Measurements from ENCODE around the gene ABI1.
A peak's percentile ranks its signal among the peaks of the same experiment; 100 is the strongest.
"Not testable (repeated sequence)": the region's sequence is repeated elsewhere in the genome, so short reads cannot be mapped to it uniquely, and the experiment has no call there.

The ABI1 gene

DNA sequence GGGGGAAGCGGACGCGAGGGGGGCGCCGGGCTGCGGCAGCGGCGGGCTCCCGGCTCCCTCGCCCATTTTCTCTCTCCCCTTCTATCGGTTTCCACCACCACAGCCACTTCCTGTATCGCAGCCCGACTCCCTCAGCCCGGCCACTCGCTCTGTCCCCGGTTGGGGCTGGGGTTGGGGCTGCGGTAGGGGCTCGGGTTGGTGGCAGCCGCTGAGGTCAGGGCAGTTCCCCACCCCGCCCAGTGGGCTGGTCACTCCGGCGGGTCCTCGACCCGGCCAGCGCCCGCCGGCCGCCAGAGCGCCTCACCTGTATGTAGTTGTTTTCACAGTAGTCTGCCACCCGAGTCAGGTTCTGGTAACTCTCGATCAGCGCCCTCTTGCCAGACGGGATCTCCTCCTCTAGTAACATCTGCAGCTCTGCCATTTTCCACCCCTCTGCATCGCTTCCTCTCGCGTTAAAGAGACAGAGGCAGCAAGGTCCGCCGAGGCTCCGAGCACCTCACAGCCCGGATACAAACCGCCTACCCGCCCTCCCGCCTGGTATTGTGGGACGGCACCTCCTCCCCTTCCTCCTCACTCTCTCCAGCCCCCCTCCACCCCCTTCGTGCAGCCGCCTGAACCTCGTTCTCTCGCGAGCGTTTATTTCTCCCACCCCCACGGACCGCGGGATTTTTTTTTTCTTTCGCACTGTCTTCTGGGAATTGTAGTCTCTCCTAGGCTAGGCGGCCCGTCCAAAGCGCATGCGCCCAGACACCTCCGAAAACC, at the start of gene ABI1:
Gene ABI1 (minus strand): TSS at position 516 of the 762 bp plus-strand sequence. CDS start 95 bp downstream, at position 421.
- peaks cover 20% of the 10 kb centered on the region for H3K4me1 ChIP-seq (ENCODE audit: insufficient read depth, low read length)
- H3K9ac ChIP-seq (ENCODE audit: low read length): peak within 1 kb of the TSS; percentile 92
- H3K4me3 ChIP-seq (ENCODE audit: low read depth in 1 of 2, low read length in 2 of 2): peak within 1 kb of the TSS; percentile 94 to 96
- peak within 1 kb of the TSS; percentile 94 for H3K27ac ChIP-seq (ENCODE audit: low read depth, low read length)
- H3K9me3 ChIP-seq (ENCODE audit: low read length): no peaks in the 10 kb centered on the region
- no peaks in the 10 kb centered on the region for H3K36me3 ChIP-seq (ENCODE audit: insufficient read depth, low read length)
- no peaks in the 10 kb centered on the region for H3K27me3 ChIP-seq (ENCODE audit: control insufficient read depth in 1 of 2, insufficient read depth in 2 of 2, low read length in 2 of 2)

DNA sequence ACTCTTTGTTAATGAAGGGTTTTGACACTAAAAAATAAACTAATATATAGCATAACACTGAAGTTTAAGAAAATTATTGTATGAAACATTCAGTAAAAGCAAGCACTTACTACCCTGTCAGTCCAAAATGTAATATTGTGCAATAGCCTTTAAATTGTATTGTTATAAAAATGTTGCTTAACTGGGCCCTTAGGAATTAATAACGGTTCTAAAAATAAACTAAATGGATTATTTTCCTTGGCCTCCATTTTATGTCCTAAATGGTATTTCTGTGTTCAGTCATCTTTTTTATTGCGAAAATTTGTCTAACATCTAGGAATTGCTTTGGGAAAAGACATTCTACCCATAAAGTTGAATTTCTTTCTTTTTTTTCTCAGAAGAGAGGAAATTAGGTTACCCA, 49.0 kb upstream of the ABI1 start:
- no peak overlapping the region for H3K27ac ChIP-seq (ENCODE audit: low read depth, low read length)
- H3K9ac ChIP-seq (ENCODE audit: low read length): no peak overlapping the region
- H3K4me1 ChIP-seq (ENCODE audit: insufficient read depth, low read length): no peaks in the 10 kb centered on the region
- no peaks in the 10 kb centered on the region for H3K36me3 ChIP-seq (ENCODE audit: insufficient read depth, low read length)
- no peaks in the 10 kb centered on the region for H3K9me3 ChIP-seq (ENCODE audit: low read length)
- no peak overlapping the region for H3K4me3 ChIP-seq (ENCODE audit: low read depth in 1 of 2, low read length in 2 of 2)
- H3K27me3 ChIP-seq (ENCODE audit: control insufficient read depth in 1 of 2, insufficient read depth in 2 of 2, low read length in 2 of 2): no peaks in the 10 kb centered on the region

DNA sequence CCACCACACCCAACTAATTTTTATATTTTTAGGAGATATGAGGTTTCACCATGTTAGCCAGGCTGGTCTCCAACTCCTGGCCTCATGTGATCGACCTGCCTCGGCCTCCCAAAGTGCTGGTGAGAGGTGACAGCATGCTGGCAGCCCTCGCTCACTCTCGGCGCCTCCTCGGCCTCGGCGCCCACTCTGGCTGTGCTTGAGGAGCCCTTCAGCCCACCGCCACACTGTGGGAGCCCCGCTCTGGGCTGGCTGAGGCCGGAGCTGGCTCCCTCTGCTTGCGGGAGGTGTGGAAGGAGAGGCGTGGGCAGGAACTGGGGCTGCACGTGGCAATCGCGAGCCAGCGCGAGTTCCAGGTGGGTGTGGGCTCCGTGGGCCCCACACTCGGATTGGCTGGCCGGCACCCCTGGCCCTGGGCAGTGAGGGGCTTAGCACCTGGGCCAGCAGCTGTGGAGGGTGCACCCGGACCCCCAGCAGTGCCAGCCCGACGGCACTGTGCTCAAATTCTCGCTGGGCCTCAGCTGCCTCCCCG, 44.6 kb upstream of the ABI1 start:
- H3K4me1 ChIP-seq (ENCODE audit: insufficient read depth, low read length); H3K36me3 ChIP-seq (ENCODE audit: insufficient read depth, low read length); H3K27ac ChIP-seq (ENCODE audit: low read depth, low read length); H3K27me3 ChIP-seq (ENCODE audit: control insufficient read depth in 1 of 2, insufficient read depth in 2 of 2, low read length in 2 of 2); H3K9me3 ChIP-seq (ENCODE audit: low read length); H3K9ac ChIP-seq (ENCODE audit: low read length); H3K4me3 ChIP-seq (ENCODE audit: low read depth in 1 of 2, low read length in 2 of 2): not testable (repeated sequence)

DNA sequence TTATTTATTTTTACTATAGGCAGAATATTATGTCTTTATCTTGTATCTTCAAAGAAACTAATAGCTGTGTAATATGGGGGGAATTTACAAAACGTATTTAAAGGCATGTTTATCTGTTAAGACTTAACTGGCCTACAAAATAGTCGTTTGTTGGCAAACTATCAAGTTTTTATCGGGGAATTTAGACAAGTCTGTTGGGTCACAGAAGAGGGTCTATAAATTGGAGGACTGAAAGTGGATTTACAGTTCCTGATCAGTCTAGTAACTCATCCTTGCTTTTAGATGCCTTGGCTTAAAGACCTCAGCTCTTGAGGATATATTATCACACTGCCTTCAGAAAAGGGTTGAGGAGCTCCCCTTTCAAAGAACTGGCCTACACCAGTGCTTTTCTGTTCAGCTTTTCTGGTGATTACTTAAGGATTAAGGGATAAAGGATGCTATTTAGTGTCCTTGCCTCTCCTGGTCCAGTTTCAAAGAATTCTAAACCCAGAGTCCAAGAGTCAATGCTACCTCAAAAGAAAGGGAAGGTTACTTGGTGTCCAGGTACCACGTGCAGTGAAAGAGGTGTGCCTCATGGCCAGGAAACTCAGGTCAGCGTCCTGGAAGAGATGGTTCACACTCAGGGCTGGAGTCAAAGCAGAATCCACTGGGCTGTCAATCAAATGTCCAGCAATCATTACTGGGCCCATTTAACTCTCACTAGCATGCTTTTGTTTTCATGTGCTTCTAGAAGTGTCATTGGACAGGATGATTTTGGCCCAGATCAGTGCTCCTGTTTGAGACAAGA, 42.9 kb upstream of the ABI1 start:
- Histone ChIP-seq H3K36me3 (ENCODE audit: insufficient read depth, low read length) (no peaks in the 10 kb centered on the region), H3K4me3 (ENCODE audit: low read depth in 1 of 2, low read length in 2 of 2) (no peak overlapping the region), H3K9ac (ENCODE audit: low read length) (no peak overlapping the region), H3K4me1 (ENCODE audit: insufficient read depth, low read length) (no peaks in the 10 kb centered on the region), H3K27ac (ENCODE audit: low read depth, low read length) (no peak overlapping the region), H3K9me3 (ENCODE audit: low read length) (no peaks in the 10 kb centered on the region), H3K27me3 (ENCODE audit: control insufficient read depth in 1 of 2, insufficient read depth in 2 of 2, low read length in 2 of 2) (no peaks in the 10 kb centered on the region)

DNA sequence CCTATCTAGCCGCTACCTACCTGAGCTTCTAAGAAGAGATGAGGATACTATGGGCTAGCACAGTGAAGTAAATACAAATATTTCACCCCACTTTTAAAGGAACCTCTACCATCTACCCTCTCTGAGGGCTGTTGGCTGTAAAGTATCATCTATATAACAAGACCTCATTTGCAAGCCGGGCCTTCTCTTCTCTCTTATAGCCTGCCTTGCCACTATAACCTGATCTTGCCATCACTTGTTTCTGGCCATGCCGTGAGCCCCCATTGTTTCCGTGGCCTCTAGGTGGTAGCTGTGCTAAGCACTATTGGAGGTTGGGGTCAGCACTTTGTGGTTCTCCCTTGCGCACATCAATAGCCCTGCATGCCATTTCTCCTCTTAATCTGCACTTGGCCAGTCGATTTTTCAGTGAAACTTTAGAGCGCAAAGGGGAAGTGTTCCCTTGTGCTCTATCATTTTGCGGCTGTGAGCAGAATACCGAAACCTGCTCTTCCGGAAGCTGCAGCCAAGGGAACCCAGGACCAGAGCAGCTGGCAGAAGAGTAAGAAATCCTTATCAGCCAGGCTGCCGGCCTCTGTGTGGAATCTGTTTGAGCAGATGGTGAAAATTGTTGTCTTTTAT, 31.7 kb upstream of the ABI1 start:
- H3K4me1 ChIP-seq (ENCODE audit: insufficient read depth, low read length); H3K36me3 ChIP-seq (ENCODE audit: insufficient read depth, low read length); H3K9ac ChIP-seq (ENCODE audit: low read length); H3K4me3 ChIP-seq (ENCODE audit: low read depth in 1 of 2, low read length in 2 of 2); H3K9me3 ChIP-seq (ENCODE audit: low read length); H3K27ac ChIP-seq (ENCODE audit: low read depth, low read length); H3K27me3 ChIP-seq (ENCODE audit: control insufficient read depth in 1 of 2, insufficient read depth in 2 of 2, low read length in 2 of 2): not testable (repeated sequence)

DNA sequence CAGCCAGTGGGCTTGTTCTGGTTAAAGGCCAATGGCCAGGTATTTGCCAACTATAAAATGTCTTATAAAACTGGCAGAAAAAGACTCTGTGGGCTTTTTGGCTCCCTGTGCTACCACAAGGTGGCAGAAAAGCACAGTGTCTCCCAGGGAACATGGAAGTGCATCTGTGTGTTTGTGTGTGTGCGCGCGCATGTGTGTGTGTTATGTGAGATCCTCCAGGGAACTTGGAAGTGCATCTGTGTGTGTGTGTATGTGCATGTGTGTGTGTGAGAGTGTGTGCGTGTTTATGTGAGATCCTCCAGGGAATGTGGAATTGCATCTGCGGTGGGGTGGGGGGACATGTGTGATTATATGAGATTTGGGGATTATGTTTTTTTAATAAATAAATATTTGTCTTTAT, 30.2 kb upstream of the ABI1 start:
- Histone ChIP-seq H3K36me3 (ENCODE audit: insufficient read depth, low read length) (no peaks in the 10 kb centered on the region), H3K9ac (ENCODE audit: low read length) (no peak overlapping the region), H3K27me3 (ENCODE audit: control insufficient read depth in 1 of 2, insufficient read depth in 2 of 2, low read length in 2 of 2) (peaks cover 0 to 3% of the 10 kb centered on the region in 2 donors), H3K4me3 (ENCODE audit: low read depth in 1 of 2, low read length in 2 of 2) (no peak overlapping the region), H3K9me3 (ENCODE audit: low read length) (no peaks in the 10 kb centered on the region), H3K27ac (ENCODE audit: low read depth, low read length) (no peak overlapping the region), H3K4me1 (ENCODE audit: insufficient read depth, low read length) (no peaks in the 10 kb centered on the region)

DNA sequence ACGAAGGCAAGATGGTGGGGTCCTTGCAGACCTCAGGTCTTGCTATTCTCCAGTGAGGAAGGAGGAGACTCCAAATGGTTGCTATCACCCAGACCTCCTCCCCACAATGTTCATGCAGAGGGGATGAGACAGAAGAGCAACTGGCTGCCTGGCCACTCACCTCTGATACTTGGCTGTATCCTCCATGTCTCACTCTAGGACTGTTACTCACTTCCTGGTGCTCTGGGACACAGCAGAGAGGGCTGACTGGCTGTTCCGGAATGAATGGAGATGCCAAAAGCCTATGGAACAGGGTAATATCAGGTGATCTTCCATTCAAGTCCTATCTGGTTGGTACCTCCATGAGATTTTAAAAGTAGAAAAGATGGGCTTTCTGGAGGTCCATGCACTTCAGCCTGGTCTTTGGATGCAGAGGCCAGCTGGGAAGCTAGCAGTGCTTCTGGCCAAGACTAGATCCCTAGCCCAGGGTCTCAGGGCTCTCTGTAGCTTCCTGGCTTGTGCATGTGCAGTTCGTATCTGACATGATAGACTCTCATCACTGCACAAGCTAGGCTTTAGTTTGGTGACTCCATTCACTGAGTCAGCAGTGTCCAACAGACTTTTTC, 27.0 kb upstream of the ABI1 start:
- H3K9ac ChIP-seq (ENCODE audit: low read length): no peak overlapping the region
- H3K36me3 ChIP-seq (ENCODE audit: insufficient read depth, low read length): no peaks in the 10 kb centered on the region
- no peaks in the 10 kb centered on the region for H3K4me1 ChIP-seq (ENCODE audit: insufficient read depth, low read length)
- no peaks in the 10 kb centered on the region for H3K9me3 ChIP-seq (ENCODE audit: low read length)
- no peak overlapping the region for H3K4me3 ChIP-seq (ENCODE audit: low read depth in 1 of 2, low read length in 2 of 2)
- H3K27ac ChIP-seq (ENCODE audit: low read depth, low read length): no peak overlapping the region
- H3K27me3 ChIP-seq (ENCODE audit: control insufficient read depth in 1 of 2, insufficient read depth in 2 of 2, low read length in 2 of 2): no peaks in the 10 kb centered on the region

DNA sequence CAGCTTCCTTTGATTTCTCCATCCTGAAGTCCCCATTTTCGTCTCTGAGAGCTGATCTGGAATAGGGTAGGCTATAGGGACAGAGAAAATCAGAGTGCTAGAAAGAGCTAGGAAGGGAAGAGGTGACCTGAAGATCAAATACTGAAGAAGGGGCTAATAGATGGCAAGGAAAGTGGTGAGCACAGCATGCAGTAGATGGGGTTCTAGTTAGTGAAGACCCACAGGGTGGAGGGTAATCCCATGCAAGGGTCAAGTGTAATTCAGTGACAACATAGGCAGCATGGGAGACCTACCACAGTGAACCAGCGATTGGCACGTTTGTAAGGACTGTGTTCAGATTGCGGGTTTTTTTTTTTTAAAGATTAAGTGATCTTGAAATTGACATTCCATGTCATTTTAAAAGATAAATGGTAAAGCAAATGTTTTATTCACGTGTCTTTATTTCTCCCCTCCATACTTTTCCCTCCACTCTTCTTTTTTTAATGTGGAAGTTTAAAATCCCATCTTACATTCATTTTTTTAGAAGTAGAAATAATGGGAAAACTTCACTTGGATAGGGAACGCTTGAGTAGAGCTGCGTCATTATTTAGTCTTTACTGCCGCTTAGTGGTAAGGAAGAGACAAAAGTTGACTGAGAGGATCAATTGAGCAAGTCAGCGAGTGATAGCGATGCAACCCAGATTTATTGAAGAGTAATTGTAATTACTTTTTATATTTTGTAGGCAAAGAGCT, 21.0 kb upstream of the ABI1 start:
- Histone ChIP-seq H3K27me3 (ENCODE audit: control insufficient read depth in 1 of 2, insufficient read depth in 2 of 2, low read length in 2 of 2) (no peaks in the 10 kb centered on the region), H3K4me1 (ENCODE audit: insufficient read depth, low read length) (no peaks in the 10 kb centered on the region), H3K4me3 (ENCODE audit: low read depth in 1 of 2, low read length in 2 of 2) (no peak overlapping the region), H3K9me3 (ENCODE audit: low read length) (no peaks in the 10 kb centered on the region), H3K9ac (ENCODE audit: low read length) (no peak overlapping the region), H3K36me3 (ENCODE audit: insufficient read depth, low read length) (no peaks in the 10 kb centered on the region), H3K27ac (ENCODE audit: low read depth, low read length) (no peak overlapping the region)

DNA sequence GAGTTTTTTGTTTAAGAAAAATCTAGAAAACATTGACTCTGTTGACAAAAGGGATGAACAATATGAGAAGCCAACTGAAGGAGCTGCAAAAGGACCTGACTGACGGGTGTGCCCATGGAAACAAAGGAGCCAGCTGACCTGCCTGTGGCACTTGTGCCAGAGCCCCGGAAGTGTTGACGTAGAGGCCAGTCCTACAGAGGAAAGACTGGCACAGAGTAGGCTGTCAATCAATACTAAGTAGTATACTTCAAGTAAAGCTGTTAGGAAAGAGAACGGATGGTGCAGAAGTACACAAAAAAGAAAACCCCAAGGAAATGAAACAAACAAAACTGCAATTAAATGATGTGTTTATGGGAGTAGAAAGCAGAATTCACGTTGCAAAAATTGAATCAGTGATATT, 19.0 kb upstream of the ABI1 start:
- Histone ChIP-seq H3K9ac (ENCODE audit: low read length) (no peak overlapping the region), H3K27ac (ENCODE audit: low read depth, low read length) (no peak overlapping the region), H3K4me3 (ENCODE audit: low read depth in 1 of 2, low read length in 2 of 2) (no peak overlapping the region), H3K4me1 (ENCODE audit: insufficient read depth, low read length) (no peaks in the 10 kb centered on the region), H3K36me3 (ENCODE audit: insufficient read depth, low read length) (no peaks in the 10 kb centered on the region), H3K27me3 (ENCODE audit: control insufficient read depth in 1 of 2, insufficient read depth in 2 of 2, low read length in 2 of 2) (no peaks in the 10 kb centered on the region), H3K9me3 (ENCODE audit: low read length) (no peaks in the 10 kb centered on the region)

DNA sequence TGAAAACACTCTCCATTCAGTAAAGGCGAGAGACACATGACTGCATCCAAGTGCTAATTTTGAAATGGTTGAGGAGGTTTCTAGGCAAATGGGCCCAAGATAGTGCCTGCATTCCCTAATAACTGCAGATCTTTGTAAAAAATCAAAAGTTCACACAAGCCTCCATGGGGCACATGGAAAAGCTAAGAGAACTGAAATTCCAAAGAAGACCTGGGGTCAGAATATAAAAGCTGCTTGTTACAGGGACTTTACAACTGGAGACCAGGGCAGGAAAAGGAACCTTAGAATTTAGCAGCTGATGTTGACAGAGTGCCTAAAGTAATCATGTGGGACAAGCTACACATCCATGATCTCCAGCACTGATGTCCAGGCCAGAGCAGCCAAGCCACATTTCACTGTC, 10.0 kb upstream of the ABI1 start:
- H3K9ac ChIP-seq (ENCODE audit: low read length): no peak overlapping the region
- H3K4me3 ChIP-seq (ENCODE audit: low read depth in 1 of 2, low read length in 2 of 2): no peak overlapping the region
- H3K9me3 ChIP-seq (ENCODE audit: low read length): no peaks in the 10 kb centered on the region
- H3K4me1 ChIP-seq (ENCODE audit: insufficient read depth, low read length): no peaks in the 10 kb centered on the region
- H3K36me3 ChIP-seq (ENCODE audit: insufficient read depth, low read length): no peaks in the 10 kb centered on the region
- H3K27ac ChIP-seq (ENCODE audit: low read depth, low read length): no peak overlapping the region
- no peaks in the 10 kb centered on the region for H3K27me3 ChIP-seq (ENCODE audit: control insufficient read depth in 1 of 2, insufficient read depth in 2 of 2, low read length in 2 of 2)

DNA sequence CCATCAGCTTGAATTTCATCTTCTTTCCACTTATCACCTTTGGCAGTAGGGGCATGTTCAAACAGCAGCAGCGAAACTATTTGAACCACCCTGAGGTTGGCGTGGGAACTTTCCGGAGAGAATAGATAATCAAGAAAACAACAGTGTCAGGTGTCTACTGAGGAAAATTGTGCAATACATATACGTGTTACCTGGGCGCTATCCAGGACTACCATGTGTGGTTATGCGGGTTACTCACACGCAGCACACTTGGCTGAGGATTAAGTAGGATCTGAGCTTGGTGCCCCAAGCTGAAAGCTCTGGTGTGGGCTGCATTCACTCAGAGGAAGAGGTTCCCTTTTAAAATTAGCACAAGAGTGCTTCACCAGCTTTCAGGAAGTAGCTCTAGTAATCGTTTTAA, 8.8 kb upstream of the ABI1 start:
- no peaks in the 10 kb centered on the region for H3K36me3 ChIP-seq (ENCODE audit: insufficient read depth, low read length)
- no peak overlapping the region for H3K27ac ChIP-seq (ENCODE audit: low read depth, low read length)
- H3K4me1 ChIP-seq (ENCODE audit: insufficient read depth, low read length): no peaks in the 10 kb centered on the region
- H3K9me3 ChIP-seq (ENCODE audit: low read length): no peaks in the 10 kb centered on the region
- H3K9ac ChIP-seq (ENCODE audit: low read length): no peak overlapping the region
- H3K4me3 ChIP-seq (ENCODE audit: low read depth in 1 of 2, low read length in 2 of 2): no peak overlapping the region
- H3K27me3 ChIP-seq (ENCODE audit: control insufficient read depth in 1 of 2, insufficient read depth in 2 of 2, low read length in 2 of 2): no peaks in the 10 kb centered on the region

All from muscle layer of colon (tissue), 2 donors.